ENCODE measurements around the gene PRRT1B. TPM values are rescaled to one million over a fixed set of nuclear protein-coding genes. Genes with fewer than 3 reads are reported as not detected.

Gene PRRT1B
- total and polyA plus RNA-seq, 2 of the 4 experiments (the other 2 are of a cell fraction): not detected

DNA sequence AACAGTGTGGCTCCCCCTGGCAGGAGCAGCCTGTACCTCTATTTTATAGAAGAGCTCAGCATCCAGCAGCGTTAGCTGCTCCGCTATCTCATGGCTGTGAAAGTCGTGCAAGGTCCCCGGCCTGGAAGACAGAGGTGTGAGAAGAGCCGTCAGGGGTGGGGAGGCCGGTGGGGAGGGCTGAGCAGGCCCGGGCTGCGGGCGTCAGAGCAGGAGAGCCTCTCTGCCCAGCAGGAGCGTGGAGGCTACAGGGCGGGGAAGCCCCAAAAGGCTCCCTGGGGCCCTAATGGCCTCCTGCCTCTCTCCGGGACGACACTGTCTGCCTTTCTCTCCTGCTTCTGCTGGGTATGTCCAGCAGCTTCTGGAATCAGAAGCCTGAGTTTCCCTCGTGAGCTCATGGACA is 42.6 kb downstream of the PRRT1B start:
- Histone ChIP-seq H3K79me1 (ENCODE audit: low read depth in 1 of 2, low read length in 2 of 2) (no peaks in the 10 kb centered on the region), H3K36me3 (ENCODE audit: control insufficient read depth, insufficient read depth, low read length) (peaks cover 42% of the 10 kb centered on the region), H2AK9ac (replicated peaks; ENCODE audit: low read depth, low read length, poor library complexity) (no peak overlapping the region), H3K23ac (ENCODE audit: low read depth, low read length) (no peak overlapping the region), H4K8ac (ENCODE audit: low read depth in 2 of 2, low read length in 2 of 2) (no peak overlapping the region), H3K27ac (ENCODE audit: insufficient read depth, low read length) (no peak overlapping the region), H3K27me3 (ENCODE audit: control insufficient read depth, insufficient read depth, low read length) (no peaks in the 10 kb centered on the region), H3K18ac (ENCODE audit: low read depth, low read length) (no peak overlapping the region), H4K5ac (ENCODE audit: low read depth, low read length) (no peak overlapping the region), H3K9ac (ENCODE audit: low read depth, low read length) (no peak overlapping the region), H2BK15ac (ENCODE audit: low read depth, low read length) (no peak overlapping the region), H3K9me3 (ENCODE audit: control insufficient read depth, insufficient read depth, low read length) (no peaks in the 10 kb centered on the region), H2AFZ (replicated peaks; ENCODE audit: low read length, poor library complexity) (no peak overlapping the region), H4K20me1 (ENCODE audit: insufficient read depth, low read length) (no peaks in the 10 kb centered on the region; the same call in 1 of the 2 replicates), H3K4me3 (ENCODE audit: insufficient read depth, low read depth, low read length) (no peak overlapping the region), H3K9me1 (ENCODE audit: insufficient read depth, low read length) (no peaks in the 10 kb centered on the region), H2AK5ac (ENCODE audit: low read depth, low read length) (no peak overlapping the region), H3K56ac (ENCODE audit: extremely low read depth, insufficient read depth, low read length) (no peak overlapping the region), H3K14ac (replicated peaks; ENCODE audit: low read depth, low read length) (no peak overlapping the region), H3K4me1 (ENCODE audit: control insufficient read depth, insufficient read depth, low read length) (no peaks in the 10 kb centered on the region), H3K4me2 (ENCODE audit: low read depth, low read length) (no peak overlapping the region), H2BK120ac (ENCODE audit: low read depth, low read length) (no peak overlapping the region), H2BK5ac (ENCODE audit: low read depth, low read length, poor library complexity, severe bottlenecking) (no peak overlapping the region), H2BK20ac (ENCODE audit: low read depth, low read length) (no peak overlapping the region), H3K4ac (ENCODE audit: low read depth, low read length) (no peak overlapping the region), H4K91ac (ENCODE audit: insufficient read depth, low read depth, low read length) (no peak overlapping the region)
- POLR2A ChIA-PET (ENCODE audit: unreplicated experiment): no interaction called here
- dilution Hi-C loops (cut with HindIII; ENCODE audit: low sequenced_read_pairs, unreplicated experiment) (no loop called here), in situ Hi-C loops (cut with MboI; ENCODE audit: low sequenced_read_pairs) (loop anchor here (25.0 kb wide), 1 partner anchor 674 kb away; no protein-coding TSS in a partner anchor), intact Hi-C loops (cut with micrococcal nuclease) (no loop called here)
- TF ChIP-seq MXI1 (IDR thresholded peaks at IDR 0.05; ENCODE audit: borderline replicate concordance, low read depth, low read length): no peak
- TF ChIP-seq MAFK (IDR thresholded peaks at IDR 0.05; ENCODE audit: low read depth, low read length): no peak
- TF ChIP-seq, protein P1, sequence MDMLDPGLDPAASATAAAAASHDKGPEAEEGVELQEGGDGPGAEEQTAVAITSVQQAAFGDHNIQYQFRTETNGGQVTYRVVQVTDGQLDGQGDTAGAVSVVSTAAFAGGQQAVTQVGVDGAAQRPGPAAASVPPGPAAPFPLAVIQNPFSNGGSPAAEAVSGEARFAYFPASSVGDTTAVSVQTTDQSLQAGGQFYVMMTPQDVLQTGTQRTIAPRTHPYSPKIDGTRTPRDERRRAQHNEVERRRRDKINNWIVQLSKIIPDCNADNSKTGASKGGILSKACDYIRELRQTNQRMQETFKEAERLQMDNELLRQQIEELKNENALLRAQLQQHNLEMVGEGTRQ (IDR thresholded peaks at IDR 0.05; ENCODE audit: low read depth, low read length): no peak
- TF ChIP-seq RAD21 (IDR thresholded peaks at IDR 0.05; ENCODE audit: low read length): no peak
- TF ChIP-seq RCOR1 (IDR thresholded peaks at IDR 0.05; ENCODE audit: insufficient replicate concordance, low read length): no peak
- no peak for TF ChIP-seq BHLHE40 (IDR thresholded peaks at IDR 0.05; ENCODE audit: low read depth, low read length)
- ATAC-seq (ENCODE audit: low read depth) (no peak), DNase-seq (no peak)
- BruUV-seq (replicated peaks): no TSS peak
- WGBS, 2 experiments (ENCODE audit: extremely low coverage in 2 of 2, insufficient read length in 1 of 2): 90% methylated on average over 8 of the region's 14 CpGs; no CpG with 5 or more reads in 1 of the 2 experiments
- CTCF ChIA-PET: no interaction called here

Measured in IMR-90 (cell line).